Measurements from ENCODE around the gene CXCR1. TPM values are rescaled to one million over a fixed set of nuclear protein-coding genes. Genes with fewer than 3 reads are reported as not detected.

Gene CXCR1
- total RNA-seq, 2 experiments from 2014 or later = 0.08 TPM; not detected in 1

DNA sequence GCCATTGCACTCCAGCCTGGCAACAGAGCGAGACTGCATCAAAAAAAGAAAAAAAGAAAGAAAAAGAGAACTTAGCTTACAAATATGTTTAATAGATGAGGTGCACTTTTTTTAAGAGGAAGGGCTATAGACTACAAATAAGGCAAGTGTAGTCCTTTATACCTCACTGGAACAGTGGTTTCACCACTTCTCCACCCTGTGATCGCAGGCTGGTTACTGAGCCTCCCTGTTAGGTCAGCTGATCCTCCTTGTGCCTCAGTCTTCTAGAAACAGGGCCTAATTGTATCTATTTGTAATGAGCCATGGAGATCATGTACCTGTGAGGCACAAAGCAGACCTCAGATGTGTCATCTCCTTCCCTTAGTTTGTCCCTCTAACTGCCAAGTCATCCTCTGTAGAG lies 36.4 kb downstream of the CXCR1 start:
- Mint-ChIP-seq H3K36me3 (ENCODE audit: low read depth) (no peaks in the 10 kb centered on the region), H3K4me1 (ENCODE audit: low read depth) (peaks cover 5% of the 10 kb centered on the region), H3K9me3 (no peaks in the 10 kb centered on the region), H3K27me3 (peaks cover 32% of the 10 kb centered on the region), H3K27ac (no peak overlapping the region), H3K4me3 (no peak overlapping the region)
- ATAC-seq (ENCODE audit: poor library complexity) (no peak), DNase-seq (peak in 1 of 14 experiments; percentile 46)
- H3K4me3 ChIP-seq (ENCODE audit: low read length) = no peak overlapping the region
- H3K4me1 ChIP-seq (ENCODE audit: insufficient read depth, low read length) = peaks cover 2% of the 10 kb centered on the region
- POLR2A ChIA-PET = no interaction called here
- H3K9me3 ChIP-seq (ENCODE audit: control insufficient read depth in 1 of 2, insufficient read depth in 1 of 2, low read length in 2 of 2) = no peaks in the 10 kb centered on the region
- TF ChIP-seq, protein P1, sequence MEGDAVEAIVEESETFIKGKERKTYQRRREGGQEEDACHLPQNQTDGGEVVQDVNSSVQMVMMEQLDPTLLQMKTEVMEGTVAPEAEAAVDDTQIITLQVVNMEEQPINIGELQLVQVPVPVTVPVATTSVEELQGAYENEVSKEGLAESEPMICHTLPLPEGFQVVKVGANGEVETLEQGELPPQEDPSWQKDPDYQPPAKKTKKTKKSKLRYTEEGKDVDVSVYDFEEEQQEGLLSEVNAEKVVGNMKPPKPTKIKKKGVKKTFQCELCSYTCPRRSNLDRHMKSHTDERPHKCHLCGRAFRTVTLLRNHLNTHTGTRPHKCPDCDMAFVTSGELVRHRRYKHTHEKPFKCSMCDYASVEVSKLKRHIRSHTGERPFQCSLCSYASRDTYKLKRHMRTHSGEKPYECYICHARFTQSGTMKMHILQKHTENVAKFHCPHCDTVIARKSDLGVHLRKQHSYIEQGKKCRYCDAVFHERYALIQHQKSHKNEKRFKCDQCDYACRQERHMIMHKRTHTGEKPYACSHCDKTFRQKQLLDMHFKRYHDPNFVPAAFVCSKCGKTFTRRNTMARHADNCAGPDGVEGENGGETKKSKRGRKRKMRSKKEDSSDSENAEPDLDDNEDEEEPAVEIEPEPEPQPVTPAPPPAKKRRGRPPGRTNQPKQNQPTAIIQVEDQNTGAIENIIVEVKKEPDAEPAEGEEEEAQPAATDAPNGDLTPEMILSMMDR (IDR thresholded peaks at IDR 0.05) = no peak
- intact Hi-C loops (cut with DNase I, micrococcal nuclease) = no loop called here
- H3K36me3 ChIP-seq (ENCODE audit: insufficient read depth, low read length) = no peaks in the 10 kb centered on the region
- CTCF ChIA-PET = no interaction called here
- peaks cover 0 to 5% of the 10 kb centered on the region in 2 experiments for H3K27me3 ChIP-seq (ENCODE audit: control insufficient read depth in 1 of 2, insufficient read depth in 2 of 2, low read length in 2 of 2)
- H3K27ac ChIP-seq (ENCODE audit: low read depth in 1 of 2, low read length in 2 of 2) = no peak overlapping the region

DNA sequence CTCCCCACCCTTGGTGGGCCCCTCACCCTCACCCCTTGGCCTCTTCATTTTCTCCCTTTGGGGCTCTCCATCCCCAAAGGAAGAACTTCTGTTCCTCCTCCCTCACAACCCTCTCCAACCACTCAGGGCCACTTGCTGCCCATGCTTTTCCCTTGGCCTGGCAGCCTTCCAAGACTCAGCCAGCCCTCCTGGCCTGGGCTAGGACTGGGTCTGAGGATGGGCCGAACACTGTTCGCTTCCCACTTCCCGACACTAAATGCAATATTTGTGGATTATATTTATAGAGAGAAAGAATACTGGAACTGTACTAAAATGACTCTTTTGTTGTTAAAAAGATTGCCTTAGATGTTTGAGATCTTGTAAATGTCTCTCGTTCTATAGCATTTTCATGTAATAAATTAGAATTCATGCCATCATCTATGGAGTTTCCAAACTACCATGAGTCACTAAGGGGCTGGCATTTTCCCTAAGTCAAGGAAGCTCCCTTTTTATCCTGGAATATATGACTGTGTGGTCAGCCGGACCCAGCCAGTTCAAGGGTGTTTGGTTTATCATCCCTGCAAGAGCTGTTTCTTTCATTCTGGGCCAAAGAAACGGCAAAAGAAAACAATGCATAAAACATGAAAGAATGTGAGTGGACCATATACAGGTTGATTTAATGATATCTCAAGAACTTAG lies 37.2 kb downstream of the CXCR1 start:
- intact Hi-C loops (cut with DNase I, micrococcal nuclease) = no loop called here
- Histone ChIP-seq H3K27ac (ENCODE audit: low read depth in 1 of 2, low read length in 2 of 2) (no peak overlapping the region), H3K4me1 (ENCODE audit: insufficient read depth, low read length) (peaks cover 2% of the 10 kb centered on the region), H3K9me3 (ENCODE audit: control insufficient read depth in 1 of 2, insufficient read depth in 1 of 2, low read length in 2 of 2) (no peaks in the 10 kb centered on the region), H3K36me3 (ENCODE audit: insufficient read depth, low read length) (no peaks in the 10 kb centered on the region), H3K27me3 (ENCODE audit: control insufficient read depth in 1 of 2, insufficient read depth in 2 of 2, low read length in 2 of 2) (peaks cover 0 to 5% of the 10 kb centered on the region in 2 experiments), H3K4me3 (ENCODE audit: low read length) (no peak overlapping the region)
- no peak overlapping the region for H3K27ac Mint-ChIP-seq
- ChIA-PET POLR2A (no interaction called here), CTCF (no interaction called here)
- no peaks in the 10 kb centered on the region for H3K36me3 Mint-ChIP-seq (ENCODE audit: low read depth)
- ATAC-seq (ENCODE audit: poor library complexity) (no peak), DNase-seq (no peak)
- peaks cover 34% of the 10 kb centered on the region for H3K27me3 Mint-ChIP-seq
- TF ChIP-seq, protein P1 (IDR thresholded peaks at IDR 0.05) = no peak
- no peaks in the 10 kb centered on the region for H3K9me3 Mint-ChIP-seq
- H3K4me1 Mint-ChIP-seq (ENCODE audit: low read depth) = peaks cover 6% of the 10 kb centered on the region
- no peak overlapping the region for H3K4me3 Mint-ChIP-seq

DNA sequence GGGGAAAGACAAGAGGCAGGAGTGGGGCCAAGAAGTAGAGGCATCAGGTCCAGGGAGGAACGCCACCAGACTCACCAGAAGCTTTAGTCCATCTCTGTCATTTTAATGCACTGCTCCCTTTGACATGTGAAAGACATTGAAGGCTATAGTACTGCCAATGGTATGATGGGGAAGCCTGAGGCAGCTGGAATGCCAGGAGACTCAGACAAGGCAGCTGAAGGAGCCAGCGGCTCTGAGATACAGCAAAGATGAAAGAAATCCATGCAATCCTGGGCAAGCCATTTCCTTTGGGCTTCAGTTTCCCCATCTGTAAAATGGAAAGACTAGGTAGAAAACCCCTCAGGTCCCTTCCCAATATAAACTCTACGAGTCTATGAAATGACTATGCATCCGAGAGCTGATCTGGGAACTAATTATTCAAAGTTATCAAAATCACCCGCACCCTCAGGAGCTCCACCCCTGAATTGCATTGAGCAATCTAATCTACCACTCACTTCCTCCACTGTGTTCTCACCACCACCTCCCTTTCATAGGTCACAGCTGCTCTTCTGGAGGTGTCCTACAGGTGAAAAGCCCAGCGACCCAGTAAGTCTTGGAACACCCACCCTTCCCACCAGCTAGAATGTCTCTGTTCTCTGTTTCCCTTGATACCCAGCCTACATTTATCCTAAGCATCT lies 37.8 kb downstream of the CXCR1 start:
- ChIA-PET POLR2A (no interaction called here), CTCF (no interaction called here)
- H3K4me3 Mint-ChIP-seq = no peak overlapping the region
- TF ChIP-seq, protein P1 (IDR thresholded peaks at IDR 0.05) = no peak
- Histone ChIP-seq H3K9me3 (ENCODE audit: control insufficient read depth in 1 of 2, insufficient read depth in 1 of 2, low read length in 2 of 2) (no peaks in the 10 kb centered on the region), H3K4me1 (ENCODE audit: insufficient read depth, low read length) (peaks cover 2% of the 10 kb centered on the region), H3K36me3 (ENCODE audit: insufficient read depth, low read length) (no peaks in the 10 kb centered on the region), H3K27ac (ENCODE audit: low read depth in 1 of 2, low read length in 2 of 2) (no peak overlapping the region), H3K27me3 (ENCODE audit: control insufficient read depth in 1 of 2, insufficient read depth in 2 of 2, low read length in 2 of 2) (peaks cover 3 to 5% of the 10 kb centered on the region in 2 experiments), H3K4me3 (ENCODE audit: low read length) (no peak overlapping the region)
- H3K27ac Mint-ChIP-seq = no peak overlapping the region
- H3K36me3 Mint-ChIP-seq (ENCODE audit: low read depth) = no peaks in the 10 kb centered on the region
- H3K9me3 Mint-ChIP-seq = no peaks in the 10 kb centered on the region
- peaks cover 6% of the 10 kb centered on the region for H3K4me1 Mint-ChIP-seq (ENCODE audit: low read depth)
- DNase-seq (peak in 1 of 14 experiments; percentile 32), ATAC-seq (ENCODE audit: poor library complexity) (no peak)
- intact Hi-C loops (cut with DNase I, micrococcal nuclease) = no loop called here
- peaks cover 34% of the 10 kb centered on the region for H3K27me3 Mint-ChIP-seq

Data from CD4-positive, alpha-beta T cell (primary cell).